ENCODE results near the gene ZFAND3.

- no peak for TF ChIP-seq POLR2A (IDR thresholded peaks at IDR 0.05; ENCODE audit: low read depth)
- TF ChIP-seq, protein P1, sequence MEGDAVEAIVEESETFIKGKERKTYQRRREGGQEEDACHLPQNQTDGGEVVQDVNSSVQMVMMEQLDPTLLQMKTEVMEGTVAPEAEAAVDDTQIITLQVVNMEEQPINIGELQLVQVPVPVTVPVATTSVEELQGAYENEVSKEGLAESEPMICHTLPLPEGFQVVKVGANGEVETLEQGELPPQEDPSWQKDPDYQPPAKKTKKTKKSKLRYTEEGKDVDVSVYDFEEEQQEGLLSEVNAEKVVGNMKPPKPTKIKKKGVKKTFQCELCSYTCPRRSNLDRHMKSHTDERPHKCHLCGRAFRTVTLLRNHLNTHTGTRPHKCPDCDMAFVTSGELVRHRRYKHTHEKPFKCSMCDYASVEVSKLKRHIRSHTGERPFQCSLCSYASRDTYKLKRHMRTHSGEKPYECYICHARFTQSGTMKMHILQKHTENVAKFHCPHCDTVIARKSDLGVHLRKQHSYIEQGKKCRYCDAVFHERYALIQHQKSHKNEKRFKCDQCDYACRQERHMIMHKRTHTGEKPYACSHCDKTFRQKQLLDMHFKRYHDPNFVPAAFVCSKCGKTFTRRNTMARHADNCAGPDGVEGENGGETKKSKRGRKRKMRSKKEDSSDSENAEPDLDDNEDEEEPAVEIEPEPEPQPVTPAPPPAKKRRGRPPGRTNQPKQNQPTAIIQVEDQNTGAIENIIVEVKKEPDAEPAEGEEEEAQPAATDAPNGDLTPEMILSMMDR (IDR thresholded peaks at IDR 0.05) = no peak
These were observed 57.3 kb downstream of the ZFAND3 start for GRCh38 chr6:37876843-37877242.
